Esophagus squamous epithelium (tissue), 5 donors: Measurements from ENCODE around the gene PRG3. TPM values are rescaled to one million over a fixed set of nuclear protein-coding genes. Genes with fewer than 3 reads are reported as not detected.

Experiments
- DNase-seq: peaks from one replicate; lab custom pipeline; 2025; lab: John Stamatoyannopoulos, UW
- H3K27ac ChIP-seq, 4 donors: fragments of 200-600 bp; sonication (generic); one replicate each; pipeline ENCODE4 v1.5.1; 2016 to 2019; ENCODE audit warnings: mild to moderate bottlenecking in 1 of 4
- H3K27me3 ChIP-seq, 4 donors: fragments of 200-600 bp; sonication (generic); 1 replicate in 3 of 4; 2 replicates in 1 of 4; pipeline versions ENCODE4 v1.5.1 to v1.6.0; 2017 to 2021; ENCODE audit warnings: antibody characterized with exemption in 1 of 4
- H3K36me3 ChIP-seq, 3 donors: fragments of 200-600 bp; sonication (generic); one replicate each; pipeline ENCODE4 v1.5.1; 2016 to 2019
- H3K4me1 ChIP-seq, 3 donors: fragments of 200-600 bp; sonication (generic); one replicate each; pipeline ENCODE4 v1.5.1; 2017 to 2019
- H3K4me3 ChIP-seq, 4 donors: fragments of 200-600 bp; sonication (generic); 1 replicate in 3 of 4; 2 replicates in 1 of 4; pipeline ENCODE4 v1.5.1; 2016 to 2019; ENCODE audit warnings: mild to moderate bottlenecking in 2 of 4, moderate library complexity in 1 of 4
- H3K9me3 ChIP-seq, 3 donors: fragments of 200-600 bp; sonication (generic); one replicate each; pipeline ENCODE4 v1.5.1; 2016 to 2019
- CTCF ChIP-seq, 6 experiments: fragments of 450-650 bp in 4 of 6; fragments of 200-600 bp in 2 of 6; sonication (generic) in 2 of 6; IDR thresholded peaks; one replicate each; pipeline ENCODE4 v1.5.1; 2016 to 2019; ENCODE audit warnings: antibody characterized with exemption in 6 of 6, mild to moderate bottlenecking in 4 of 6, moderate library complexity in 4 of 6
- POLR2A ChIP-seq, 4 donors: fragments of 450-650 bp; IDR thresholded peaks; one replicate each; pipeline ENCODE4 v1.6.1; 2017; ENCODE audit warnings: antibody characterized with exemption in 4 of 4, mild to moderate bottlenecking in 4 of 4, moderate library complexity in 3 of 4
- WGBS, 2 donors: methylation state at CpG; one replicate each; pipeline ENCODE4 v1.1.5; 2018; 5-methylcytosine and 5-hydroxymethylcytosine counted together
- intact Hi-C: fragments of 100-400 bp; cut with DNase I; formaldehyde crosslinking; loops from one replicate; pipeline ENCODE4 v1.15.0; 2022
- total RNA-seq, 4 donors: library from RNA; depleted of rRNA; stranded (reverse); fragments of >200 nt; gene quantifications; one replicate each; pipeline ENCODE4 v1.1.0, GENCODE V29; 2016
- donor health status: DM: yes; HTN: yes; CAD: no.

The PRG3 gene
- total RNA-seq, 4 donors from 2014 or later = not detected

DNA sequence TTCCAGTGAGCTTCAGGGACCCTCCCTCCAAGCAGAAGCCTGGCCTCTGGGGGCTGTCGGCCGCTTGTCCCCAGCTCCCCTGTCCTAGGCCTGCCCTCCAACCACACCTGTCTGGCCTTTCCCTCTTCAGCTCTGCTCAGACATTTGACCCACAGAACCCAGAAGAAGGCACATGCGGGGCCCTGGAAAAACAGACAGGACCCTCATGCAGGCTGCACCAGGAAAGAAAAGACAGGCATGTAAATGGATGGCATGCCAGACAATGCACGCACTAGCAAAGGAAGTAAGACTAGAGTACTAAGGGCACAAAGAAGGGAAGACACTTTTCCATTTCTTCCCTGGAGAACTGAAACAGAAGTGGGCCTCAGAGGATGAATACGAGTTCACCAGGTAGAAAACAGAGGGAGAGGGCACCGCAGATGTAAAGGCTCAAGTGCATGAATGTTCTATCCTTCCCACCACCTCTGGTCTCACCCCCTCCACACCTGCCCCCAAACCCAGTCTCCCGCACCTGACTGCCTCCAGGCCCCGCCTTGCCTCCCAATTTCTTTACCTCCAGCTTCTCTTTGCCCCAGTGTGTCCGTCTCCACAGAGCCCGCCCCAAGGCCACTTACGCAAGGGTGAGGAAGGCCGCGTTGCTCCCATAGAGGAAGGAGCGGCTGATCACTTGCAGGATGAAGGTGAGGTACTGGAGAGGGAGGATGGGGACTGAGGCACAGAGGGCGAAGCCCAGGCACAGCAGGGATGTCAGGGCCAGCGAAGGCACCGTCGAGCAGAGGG is 28.6 kb upstream of the PRG3 start:
- 90 to 93% methylated on average over 14 to 15 of the region's 18 CpGs for WGBS, 2 donors
- TF ChIP-seq POLR2A (IDR thresholded peaks at IDR 0.05) (no peak), CTCF (IDR thresholded peaks at IDR 0.05) (no peak)
- Histone ChIP-seq H3K4me1 (peaks cover 0 to 41% (median 17%) of the 10 kb centered on the region in 3 donors), H3K36me3 (peaks cover 16 to 94% (median 43%) of the 10 kb centered on the region in 3 donors), H3K9me3 (no peaks in the 10 kb centered on the region), H3K27ac (no peak overlapping the region), H3K27me3 (no peaks in the 10 kb centered on the region), H3K4me3 (no peak overlapping the region)
- intact Hi-C loops = no loop called here
- DNase-seq = no peak

DNA sequence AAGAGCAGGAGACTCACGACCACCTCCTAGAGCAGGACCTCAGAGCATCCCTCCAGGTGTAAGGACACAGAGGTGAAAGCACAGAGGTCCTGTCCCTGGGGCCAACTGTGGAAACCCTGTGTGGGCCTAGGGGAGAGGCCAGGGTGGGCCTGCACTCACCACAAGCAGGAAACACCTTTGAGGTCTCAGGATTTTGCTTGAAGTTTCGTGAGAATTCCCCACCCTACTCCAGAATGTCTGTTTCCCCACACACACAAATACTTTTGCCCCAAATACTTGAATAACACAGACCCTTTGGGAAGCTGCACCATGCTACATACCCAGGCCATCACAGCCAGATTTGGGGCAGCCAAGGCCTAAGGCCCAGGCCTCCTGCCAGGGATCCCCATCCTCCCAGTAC is 27.8 kb upstream of the PRG3 start:
- Histone ChIP-seq H3K27me3 (no peaks in the 10 kb centered on the region), H3K4me1 (peaks cover 0 to 40% (median 17%) of the 10 kb centered on the region in 3 donors), H3K4me3 (no peak overlapping the region), H3K9me3 (no peaks in the 10 kb centered on the region), H3K36me3 (peaks cover 16 to 91% (median 35%) of the 10 kb centered on the region in 3 donors), H3K27ac (no peak overlapping the region)
- intact Hi-C loops = no loop called here
- no peak for DNase-seq
- 41% methylated on average over 2 of the region's 2 CpGs; no CpG with 5 or more reads in 1 of the 2 donors for WGBS, 2 donors
- TF ChIP-seq POLR2A (IDR thresholded peaks at IDR 0.05) (no peak), CTCF (IDR thresholded peaks at IDR 0.05) (no peak)

- intact Hi-C loops = no loop called here
- peaks cover 16 to 83% (median 32%) of the 10 kb centered on the region in 3 donors for H3K36me3 ChIP-seq
- no peak for DNase-seq
- no peaks in the 10 kb centered on the region for H3K9me3 ChIP-seq
- TF ChIP-seq POLR2A (IDR thresholded peaks at IDR 0.05) (no peak), CTCF (IDR thresholded peaks at IDR 0.05) (no peak)
- H3K27ac ChIP-seq = no peak overlapping the region
- no peaks in the 10 kb centered on the region for H3K27me3 ChIP-seq
- H3K4me3 ChIP-seq = no peak overlapping the region
- WGBS, 2 donors = 89 to 91% methylated on average over 8 of the region's 8 CpGs
- peaks cover 0 to 32% (median 17%) of the 10 kb centered on the region in 3 donors for H3K4me1 ChIP-seq
Observed at GRCh38 chr11:57407941-57408475, 27.1 kb upstream of the PRG3 start.

- 71 to 84% methylated on average over 8 to 9 of the region's 9 CpGs for WGBS, 2 donors
- Histone ChIP-seq H3K4me3 (no peak overlapping the region), H3K27me3 (no peaks in the 10 kb centered on the region), H3K27ac (peak overlapping the region in 3 of 4 donors; percentile 37 to 72 (median 57)), H3K4me1 (peaks cover 0 to 26% (median 17%) of the 10 kb centered on the region in 3 donors), H3K9me3 (no peaks in the 10 kb centered on the region), H3K36me3 (peaks cover 16 to 76% (median 32%) of the 10 kb centered on the region in 3 donors)
- intact Hi-C loops = no loop called here
- TF ChIP-seq POLR2A (IDR thresholded peaks at IDR 0.05) (no peak), CTCF (IDR thresholded peaks at IDR 0.05) (no peak)
- DNase-seq = no peak
Observed at GRCh38 chr11:57407010-57407920, 26.3 kb upstream of the PRG3 start.
